ENCODE results near the gene STK33. TPM values are rescaled to one million over a fixed set of nuclear protein-coding genes. Genes with fewer than 3 reads are reported as not detected.

Gene STK33
- total and polyA plus RNA-seq, 7 donors: 0.30 to 8.2 (median 2.7) TPM

GRCh38 chr11:8352103-8352875 is 241.7 kb downstream of the STK33 start:
- no peak for TF ChIP-seq CTCF (IDR thresholded peaks at IDR 0.05)
- Histone ChIP-seq H3K36me3 (ENCODE audit: insufficient read depth in 1 of 2, low read depth in 1 of 2) (no peaks in the 10 kb centered on the region), H3K9me3 (no peaks in the 10 kb centered on the region), H3K27me3 (ENCODE audit: insufficient read depth in 3 of 3, low read length in 2 of 3) (peaks cover 0 to 18% (median 2%) of the 10 kb centered on the region in 3 donors), H3K4me1 (no peaks in the 10 kb centered on the region), H3K4me3 (no peak overlapping the region), H3K27ac (no peak overlapping the region)
- WGBS, 3 donors: 93 to 96% (median 94%) methylated on average over 4 of the region's 4 CpGs
- ATAC-seq (no peak), DNase-seq (no peak)
- intact Hi-C loops (cut with DNase I): no loop called here

GRCh38 chr11:8351223-8351622 is 242.8 kb downstream of the STK33 start:
- TF ChIP-seq CTCF (IDR thresholded peaks at IDR 0.05): no peak
- Histone ChIP-seq H3K27me3 (ENCODE audit: insufficient read depth in 3 of 3, low read length in 2 of 3) (peaks cover 0 to 18% (median 2%) of the 10 kb centered on the region in 3 donors), H3K9me3 (no peaks in the 10 kb centered on the region), H3K36me3 (ENCODE audit: insufficient read depth in 1 of 2, low read depth in 1 of 2) (no peaks in the 10 kb centered on the region), H3K4me3 (no peak overlapping the region), H3K27ac (no peak overlapping the region), H3K4me1 (no peaks in the 10 kb centered on the region)
- WGBS, 3 donors: 84 to 88% (median 86%) methylated on average over 8 of the region's 8 CpGs
- intact Hi-C loops (cut with DNase I): no loop called here
- ATAC-seq (no peak), DNase-seq (no peak)

- WGBS, 3 donors: 94 to 97% (median 96%) methylated on average over 2 of the region's 2 CpGs
- no peaks in the 10 kb centered on the region for H3K9me3 ChIP-seq
- DNase-seq (no peak), ATAC-seq (no peak)
- no peak overlapping the region for H3K4me3 ChIP-seq
- H3K36me3 ChIP-seq (ENCODE audit: insufficient read depth in 1 of 2, low read depth in 1 of 2): no peaks in the 10 kb centered on the region
- peaks cover 0 to 2% (median 0%) of the 10 kb centered on the region in 3 donors for H3K27me3 ChIP-seq (ENCODE audit: insufficient read depth in 3 of 3, low read length in 2 of 3)
- no peak overlapping the region for H3K27ac ChIP-seq
- no peaks in the 10 kb centered on the region for H3K4me1 ChIP-seq
- no peak for TF ChIP-seq CTCF (IDR thresholded peaks at IDR 0.05)
- intact Hi-C loops (cut with DNase I): no loop called here
Observed at GRCh38 chr11:8347978-8348377, 246.1 kb downstream of the STK33 start.

GRCh38 chr11:8346157-8346755 is 247.8 kb downstream of the STK33 start:
- intact Hi-C loops (cut with DNase I): no loop called here
- TF ChIP-seq CTCF (IDR thresholded peaks at IDR 0.05): no peak

More at GRCh38 chr11:8346157-8346755, 247.8 kb downstream of the STK33 start:
- no peaks in the 10 kb centered on the region for H3K36me3 ChIP-seq (ENCODE audit: insufficient read depth in 1 of 2, low read depth in 1 of 2)
- no peaks in the 10 kb centered on the region for H3K4me1 ChIP-seq
- no peak overlapping the region for H3K27ac ChIP-seq
- H3K27me3 ChIP-seq (ENCODE audit: insufficient read depth in 3 of 3, low read length in 2 of 3): peaks cover 0 to 2% (median 0%) of the 10 kb centered on the region in 3 donors
- WGBS, 3 donors: 88 to 91% (median 91%) methylated on average over 16 of the region's 16 CpGs
- H3K4me3 ChIP-seq: no peak overlapping the region
- DNase-seq (no peak), ATAC-seq (no peak)
- H3K9me3 ChIP-seq: no peaks in the 10 kb centered on the region
